ENCODE results near the gene SPATA4. TPM values are rescaled to one million over a fixed set of nuclear protein-coding genes. Genes with fewer than 3 reads are reported as not detected.

SPATA4 gene
- total RNA-seq, 1 experiment from 2014 or later = not detected

DNA sequence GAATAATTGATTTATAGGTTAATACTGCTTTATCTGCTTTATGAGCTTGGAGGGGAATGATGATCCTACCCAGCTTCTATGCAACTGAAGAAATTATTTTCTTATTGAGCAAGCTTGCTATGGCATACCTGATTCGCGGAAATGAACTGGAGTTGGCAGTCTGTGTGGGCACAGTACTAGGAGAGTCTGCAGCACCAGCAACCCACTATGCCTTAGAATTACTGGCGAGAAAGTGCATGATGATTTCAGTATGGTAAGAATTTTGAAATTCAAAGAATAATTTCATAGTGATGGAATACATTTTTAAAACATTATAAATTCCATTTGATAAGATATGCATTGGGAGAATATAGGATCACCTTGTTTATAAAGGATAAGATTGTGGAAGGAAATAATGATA lies 32.3 kb downstream of the SPATA4 start:
- no TSS peak for BruUV-seq (replicated peaks)
- CTCF ChIA-PET = no interaction called here
- TF ChIP-seq, protein P1, sequence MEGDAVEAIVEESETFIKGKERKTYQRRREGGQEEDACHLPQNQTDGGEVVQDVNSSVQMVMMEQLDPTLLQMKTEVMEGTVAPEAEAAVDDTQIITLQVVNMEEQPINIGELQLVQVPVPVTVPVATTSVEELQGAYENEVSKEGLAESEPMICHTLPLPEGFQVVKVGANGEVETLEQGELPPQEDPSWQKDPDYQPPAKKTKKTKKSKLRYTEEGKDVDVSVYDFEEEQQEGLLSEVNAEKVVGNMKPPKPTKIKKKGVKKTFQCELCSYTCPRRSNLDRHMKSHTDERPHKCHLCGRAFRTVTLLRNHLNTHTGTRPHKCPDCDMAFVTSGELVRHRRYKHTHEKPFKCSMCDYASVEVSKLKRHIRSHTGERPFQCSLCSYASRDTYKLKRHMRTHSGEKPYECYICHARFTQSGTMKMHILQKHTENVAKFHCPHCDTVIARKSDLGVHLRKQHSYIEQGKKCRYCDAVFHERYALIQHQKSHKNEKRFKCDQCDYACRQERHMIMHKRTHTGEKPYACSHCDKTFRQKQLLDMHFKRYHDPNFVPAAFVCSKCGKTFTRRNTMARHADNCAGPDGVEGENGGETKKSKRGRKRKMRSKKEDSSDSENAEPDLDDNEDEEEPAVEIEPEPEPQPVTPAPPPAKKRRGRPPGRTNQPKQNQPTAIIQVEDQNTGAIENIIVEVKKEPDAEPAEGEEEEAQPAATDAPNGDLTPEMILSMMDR (IDR thresholded peaks at IDR 0.05; ENCODE audit: insufficient read depth in 1 of 2, low read depth in 1 of 2, low read length in 1 of 2, severe bottlenecking in 1 of 2, unreplicated experiment in 1 of 2) = no peak

DNA sequence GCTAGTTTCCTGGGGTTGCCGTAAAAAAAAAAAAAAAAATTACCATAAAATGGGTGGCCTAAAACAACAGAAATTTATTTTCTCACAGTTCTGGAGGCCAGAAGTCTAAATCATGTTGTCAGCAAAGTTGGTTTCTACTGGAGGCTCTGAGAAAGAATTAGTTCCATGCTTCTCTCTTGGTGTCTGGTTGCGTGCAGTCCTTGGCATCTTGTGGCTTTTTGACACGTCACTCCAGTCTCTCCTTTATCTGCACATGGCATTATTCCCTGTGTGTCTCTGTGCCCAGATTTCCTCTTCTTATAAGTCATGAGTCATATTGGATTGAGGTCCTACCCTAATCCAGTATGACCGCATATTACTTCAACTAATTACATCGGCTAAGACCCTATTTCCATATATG lies 38.7 kb downstream of the SPATA4 start:
- BruUV-seq (replicated peaks) = no TSS peak
- H3K27me3 ChIP-seq (replicated peaks; ENCODE audit: control insufficient read depth, insufficient read depth, low read length) = no peaks in the 10 kb centered on the region
- Mint-ChIP-seq H3K4me1 (ENCODE audit: low read depth, unreplicated experiment) (no peaks in the 10 kb centered on the region), H3K9me3 (ENCODE audit: unreplicated experiment) (no peaks in the 10 kb centered on the region), H3K27me3 (ENCODE audit: insufficient read depth, unreplicated experiment) (no peaks in the 10 kb centered on the region), H3K36me3 (ENCODE audit: insufficient read depth, unreplicated experiment) (no peaks in the 10 kb centered on the region), H3K27ac (ENCODE audit: unreplicated experiment) (no peak overlapping the region), H3K4me3 (ENCODE audit: unreplicated experiment) (no peak overlapping the region)
- H3K4me3 ChIP-seq (ENCODE audit: low read depth, low read length) = no peak overlapping the region
- H3K9me3 ChIP-seq = no peaks in the 10 kb centered on the region
- intact Hi-C loops (cut with micrococcal nuclease; ENCODE audit: unreplicated experiment) = no loop called here
- no peak for DNase-seq
- H3K4me1 ChIP-seq = no peaks in the 10 kb centered on the region
- ChIA-PET POLR2A (no interaction called here), CTCF (no interaction called here)
- no peaks in the 10 kb centered on the region for H3K36me3 ChIP-seq (ENCODE audit: control insufficient read depth, insufficient read depth, low read length)
- TF ChIP-seq, protein P1 (IDR thresholded peaks at IDR 0.05; ENCODE audit: insufficient read depth in 1 of 2, low read depth in 1 of 2, low read length in 1 of 2, severe bottlenecking in 1 of 2, unreplicated experiment in 1 of 2) = no peak

More for the DNA sequence above, 32.3 kb downstream of the SPATA4 start:
- Mint-ChIP-seq H3K36me3 (ENCODE audit: insufficient read depth, unreplicated experiment) (no peaks in the 10 kb centered on the region), H3K27ac (ENCODE audit: unreplicated experiment) (no peak overlapping the region), H3K9me3 (ENCODE audit: unreplicated experiment) (no peaks in the 10 kb centered on the region), H3K27me3 (ENCODE audit: insufficient read depth, unreplicated experiment) (no peaks in the 10 kb centered on the region), H3K4me1 (ENCODE audit: low read depth, unreplicated experiment) (no peaks in the 10 kb centered on the region), H3K4me3 (ENCODE audit: unreplicated experiment) (no peak overlapping the region)
- POLR2A ChIA-PET = no interaction called here
- Histone ChIP-seq H3K4me1 (no peaks in the 10 kb centered on the region), H3K36me3 (ENCODE audit: control insufficient read depth, insufficient read depth, low read length) (no peaks in the 10 kb centered on the region), H3K9me3 (no peaks in the 10 kb centered on the region), H3K27me3 (replicated peaks; ENCODE audit: control insufficient read depth, insufficient read depth, low read length) (no peaks in the 10 kb centered on the region), H3K4me3 (ENCODE audit: low read depth, low read length) (no peak overlapping the region)
- intact Hi-C loops (cut with micrococcal nuclease; ENCODE audit: unreplicated experiment) = no loop called here
- DNase-seq = no peak

DNA sequence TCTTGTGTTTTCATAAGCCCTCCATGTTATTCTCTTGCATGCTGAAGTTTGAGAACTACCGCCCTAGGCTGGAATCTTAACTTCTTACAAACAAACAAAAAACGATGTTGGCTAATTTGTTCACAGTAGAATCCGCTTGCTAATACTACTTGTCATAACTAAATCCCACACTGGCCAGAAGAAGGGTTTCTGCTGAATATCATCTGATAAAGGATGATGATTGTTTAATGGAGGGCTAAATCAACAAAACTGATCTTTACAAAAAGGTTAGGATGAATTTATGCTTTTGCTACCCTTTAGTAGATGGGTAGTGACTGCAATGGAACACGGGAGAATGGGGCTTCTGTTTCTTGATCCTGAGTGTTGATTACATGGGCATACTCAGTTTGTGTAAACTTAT lies 42.3 kb downstream of the SPATA4 start:
- H3K4me1 ChIP-seq = no peaks in the 10 kb centered on the region
- H3K27me3 Mint-ChIP-seq (ENCODE audit: insufficient read depth, unreplicated experiment) = no peaks in the 10 kb centered on the region
- H3K27ac Mint-ChIP-seq (ENCODE audit: unreplicated experiment) = no peak overlapping the region
- POLR2A ChIA-PET = no interaction called here
- H3K36me3 ChIP-seq (ENCODE audit: control insufficient read depth, insufficient read depth, low read length) = no peaks in the 10 kb centered on the region
- CTCF ChIA-PET = no interaction called here
- no peaks in the 10 kb centered on the region for H3K9me3 ChIP-seq
- H3K9me3 Mint-ChIP-seq (ENCODE audit: unreplicated experiment) = no peaks in the 10 kb centered on the region
- no peaks in the 10 kb centered on the region for H3K36me3 Mint-ChIP-seq (ENCODE audit: insufficient read depth, unreplicated experiment)
- H3K4me1 Mint-ChIP-seq (ENCODE audit: low read depth, unreplicated experiment) = no peaks in the 10 kb centered on the region
- no peaks in the 10 kb centered on the region for H3K27me3 ChIP-seq (replicated peaks; ENCODE audit: control insufficient read depth, insufficient read depth, low read length)
- no peak for DNase-seq
- H3K4me3 Mint-ChIP-seq (ENCODE audit: unreplicated experiment) = no peak overlapping the region
- intact Hi-C loops (cut with micrococcal nuclease; ENCODE audit: unreplicated experiment) = no loop called here
- TF ChIP-seq, protein P1 (IDR thresholded peaks at IDR 0.05; ENCODE audit: insufficient read depth in 1 of 2, low read depth in 1 of 2, low read length in 1 of 2, severe bottlenecking in 1 of 2, unreplicated experiment in 1 of 2) = no peak
- BruUV-seq (replicated peaks) = no TSS peak
- H3K4me3 ChIP-seq (ENCODE audit: low read depth, low read length) = no peak overlapping the region

Data from Caco-2 (cell line).